ENCODE measurements around the gene TSHB.

Gene TSHB

DNA sequence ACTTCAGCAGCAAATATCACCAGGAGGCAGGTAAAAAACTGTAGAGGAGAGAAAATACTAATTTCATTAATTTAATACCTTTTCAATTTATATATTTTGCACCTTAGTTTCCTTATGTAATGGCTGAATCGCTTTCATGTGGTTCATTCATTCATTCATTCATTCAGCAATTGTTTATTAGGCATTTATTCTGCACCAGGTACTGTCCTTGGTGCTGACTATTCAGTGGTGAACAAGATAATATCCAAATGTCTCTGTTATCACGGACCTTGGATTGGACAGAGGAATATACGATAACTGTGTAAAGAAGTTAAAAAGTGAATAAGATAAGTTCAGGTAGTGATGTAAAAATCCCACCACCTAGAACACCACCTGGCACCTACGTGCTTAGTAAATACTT lies 30.9 kb downstream of the TSHB start:
- no peak for DNase-seq

DNA sequence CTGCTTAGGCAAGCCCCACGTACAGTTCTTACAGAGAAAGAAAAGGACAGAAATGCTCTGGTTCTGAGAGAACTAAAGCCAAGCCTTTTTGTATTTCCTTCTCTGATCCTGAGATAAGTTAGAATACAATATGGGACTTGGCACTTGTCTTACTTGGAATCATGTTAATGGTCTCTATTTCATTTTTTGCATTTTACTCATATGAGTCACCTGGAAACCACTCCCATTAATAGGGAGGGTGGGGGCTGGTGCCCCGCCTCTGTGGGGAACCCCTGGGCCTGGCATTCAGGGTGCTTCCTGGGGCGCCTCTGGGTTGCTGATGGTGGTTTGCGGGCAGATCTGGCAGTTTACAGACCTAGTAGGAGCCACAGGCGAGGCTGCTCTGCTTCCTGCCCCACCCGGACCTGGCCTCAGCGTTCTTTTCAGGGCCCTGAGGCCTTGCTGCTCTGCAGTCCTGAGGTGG lies 32.9 kb downstream of the TSHB start:
- no peak for DNase-seq

DNA sequence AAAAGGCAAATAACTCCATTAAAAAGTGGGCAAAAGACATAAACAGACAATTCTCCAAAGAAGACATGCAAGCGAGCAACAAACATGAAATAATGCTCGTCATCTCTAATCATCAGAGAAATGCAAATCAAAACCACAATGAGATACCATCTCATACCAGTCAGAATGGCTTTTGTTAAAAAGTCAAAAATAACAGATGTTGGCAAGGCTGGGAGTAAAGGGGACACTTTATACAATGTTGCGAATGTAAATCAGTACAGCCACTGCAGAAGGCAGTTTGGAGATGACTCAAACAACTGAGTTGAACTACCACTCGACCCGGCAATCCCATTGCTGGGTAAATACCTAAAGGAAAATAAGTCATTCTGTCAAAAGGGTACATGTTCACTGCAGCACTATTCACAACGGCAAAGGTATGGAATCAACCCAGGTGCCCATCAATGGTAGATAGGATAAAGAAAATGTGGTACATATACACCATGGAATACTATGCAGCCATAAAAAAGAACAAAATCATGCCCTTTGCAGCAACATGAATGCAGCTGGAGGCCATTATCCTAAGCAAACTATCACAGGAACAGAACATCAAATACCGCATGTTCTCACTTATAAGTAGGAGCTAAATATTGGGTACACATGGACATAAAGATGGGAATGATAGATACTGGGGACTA lies 33.7 kb downstream of the TSHB start:
- DNase-seq = no peak

DNA sequence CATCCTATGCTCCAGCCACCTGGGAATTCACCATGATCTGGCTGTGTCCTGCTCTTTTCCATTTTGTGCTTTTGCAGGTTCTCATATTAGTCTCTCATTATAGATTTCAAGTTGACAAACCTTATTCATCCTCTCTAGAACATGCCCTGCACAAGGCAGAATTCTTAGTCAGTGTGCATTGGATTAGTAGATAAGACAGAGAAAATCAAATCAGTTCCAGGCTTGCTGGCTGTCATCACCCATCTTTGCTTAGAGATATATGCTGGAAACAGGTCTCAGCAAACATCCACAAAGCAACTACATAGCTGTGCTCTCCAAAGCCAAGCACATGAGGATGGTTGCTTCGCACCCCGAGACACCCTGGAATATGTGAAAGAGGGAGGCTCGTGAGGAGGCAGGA lies 34.8 kb downstream of the TSHB start:
- no peak for DNase-seq

DNA sequence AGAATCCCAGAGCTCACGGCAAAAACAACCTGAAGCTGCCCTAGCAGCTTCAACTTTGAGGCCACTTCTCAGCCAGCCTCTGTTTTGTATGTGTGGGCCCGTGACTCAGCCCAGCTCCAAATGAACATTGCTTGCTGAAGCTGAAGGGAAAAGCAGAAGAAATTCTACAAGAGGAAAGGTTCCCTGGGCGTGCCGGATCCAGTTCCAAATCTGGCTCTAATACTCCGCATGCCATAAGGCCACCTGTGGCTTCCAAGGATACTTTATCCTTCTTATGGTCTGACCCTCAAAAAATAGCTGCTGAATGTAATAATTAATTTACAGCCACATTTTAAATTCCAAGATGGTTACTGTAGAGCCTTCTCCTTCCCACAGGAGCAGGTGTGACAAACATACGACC lies 35.4 kb downstream of the TSHB start:
- DNase-seq = no peak

DNA sequence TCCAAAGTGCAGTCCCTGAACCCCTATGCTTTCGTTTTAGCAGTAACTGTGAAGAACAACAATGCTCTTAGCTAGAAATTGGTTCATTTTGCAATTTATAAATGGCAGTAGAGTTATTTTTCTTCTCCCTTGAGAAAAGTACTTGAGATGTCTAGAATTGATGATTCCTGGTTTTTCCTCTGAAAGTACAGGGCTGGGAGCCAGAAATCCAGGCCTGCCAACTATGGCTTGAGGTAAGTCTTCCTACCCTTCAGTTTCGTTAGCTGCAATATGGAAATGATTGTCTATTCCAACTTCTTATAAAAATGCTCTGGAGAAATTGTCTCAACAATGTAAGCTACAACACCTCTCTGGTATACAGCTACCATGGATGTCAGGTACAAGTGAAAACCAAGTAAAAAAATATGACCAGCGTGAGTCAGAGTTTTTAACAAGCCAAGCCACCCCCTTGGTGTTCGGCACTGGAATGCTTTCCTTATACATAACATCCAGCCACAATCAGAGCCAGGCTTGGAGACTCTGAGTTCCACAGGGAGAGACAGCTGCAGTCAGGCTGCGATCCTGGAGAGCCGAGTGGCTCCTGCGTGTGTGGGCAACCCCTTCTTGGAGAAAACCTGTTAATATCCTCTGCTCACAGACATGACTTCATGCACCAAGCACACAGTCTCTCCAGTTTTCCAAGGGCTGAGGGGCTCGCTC lies 37.7 kb downstream of the TSHB start:
- no peak for DNase-seq

DNA sequence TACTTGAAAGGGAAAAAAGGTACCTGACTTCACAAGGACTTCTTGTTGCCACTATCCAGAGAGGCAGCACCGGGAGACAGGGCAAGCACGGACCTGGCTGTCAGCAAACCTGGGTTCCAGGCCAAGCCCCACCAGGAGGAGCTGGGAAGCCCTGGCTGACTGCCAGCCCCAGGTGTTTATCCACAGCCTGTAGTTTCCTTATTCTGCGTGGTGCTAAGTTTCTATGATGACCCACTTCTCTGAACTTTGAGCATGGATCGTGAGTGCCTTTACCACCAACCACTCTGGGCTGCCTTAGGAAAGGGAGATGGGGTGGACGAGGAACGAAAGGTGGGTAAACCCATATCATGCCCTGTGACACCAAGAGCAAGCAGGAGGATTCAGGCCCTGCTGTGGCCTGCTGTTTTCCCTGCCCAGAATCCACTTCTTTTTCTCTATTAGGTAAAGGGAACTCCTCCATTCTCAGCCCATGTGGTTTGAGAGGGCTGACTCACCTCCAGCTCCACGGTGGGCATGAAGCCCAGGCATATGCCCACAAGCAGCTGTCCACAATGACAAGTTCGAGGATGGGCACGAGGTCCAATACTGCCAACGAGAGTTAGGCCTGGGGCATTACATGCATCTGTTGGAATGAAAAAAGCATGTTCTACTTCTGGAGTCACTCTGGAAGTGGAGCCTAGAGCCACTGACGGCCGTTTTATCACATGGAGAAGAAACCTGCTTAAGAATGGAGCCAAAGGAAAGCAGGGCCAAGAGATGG lies 39.4 kb downstream of the TSHB start:
- peak in 1 of 2 experiments; percentile 6 for DNase-seq

DNA sequence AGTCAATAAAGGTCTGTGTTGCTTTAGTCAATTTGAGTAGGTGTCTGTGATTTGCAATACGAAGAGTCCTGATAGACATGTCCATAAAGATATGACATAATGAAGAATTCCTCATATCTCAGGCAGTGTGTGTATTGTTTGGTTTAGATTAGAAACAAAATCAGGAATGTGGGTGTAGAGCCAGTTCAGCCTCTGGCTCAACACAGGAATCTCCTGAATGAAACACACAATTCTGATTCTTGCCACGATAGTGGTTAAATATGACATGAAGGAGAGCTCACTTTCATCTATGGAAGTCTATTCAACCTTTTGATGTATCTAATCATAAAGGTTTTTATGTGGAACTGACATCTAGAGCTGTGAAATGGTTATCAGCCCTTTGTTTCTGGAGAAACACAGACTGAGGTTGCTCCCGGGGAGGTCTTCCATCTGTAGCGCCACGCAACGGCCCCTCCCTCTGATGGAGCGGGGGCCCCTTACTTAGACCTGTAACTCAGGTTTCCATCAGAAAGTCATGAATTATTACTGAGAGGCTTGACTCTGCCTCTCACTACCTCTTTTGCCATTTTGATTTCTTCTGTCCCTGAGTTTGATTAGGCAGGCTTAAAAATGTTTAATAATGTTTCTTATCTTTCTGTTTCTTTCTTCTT lies 40.2 kb downstream of the TSHB start:
- DNase-seq = no peak

DNA sequence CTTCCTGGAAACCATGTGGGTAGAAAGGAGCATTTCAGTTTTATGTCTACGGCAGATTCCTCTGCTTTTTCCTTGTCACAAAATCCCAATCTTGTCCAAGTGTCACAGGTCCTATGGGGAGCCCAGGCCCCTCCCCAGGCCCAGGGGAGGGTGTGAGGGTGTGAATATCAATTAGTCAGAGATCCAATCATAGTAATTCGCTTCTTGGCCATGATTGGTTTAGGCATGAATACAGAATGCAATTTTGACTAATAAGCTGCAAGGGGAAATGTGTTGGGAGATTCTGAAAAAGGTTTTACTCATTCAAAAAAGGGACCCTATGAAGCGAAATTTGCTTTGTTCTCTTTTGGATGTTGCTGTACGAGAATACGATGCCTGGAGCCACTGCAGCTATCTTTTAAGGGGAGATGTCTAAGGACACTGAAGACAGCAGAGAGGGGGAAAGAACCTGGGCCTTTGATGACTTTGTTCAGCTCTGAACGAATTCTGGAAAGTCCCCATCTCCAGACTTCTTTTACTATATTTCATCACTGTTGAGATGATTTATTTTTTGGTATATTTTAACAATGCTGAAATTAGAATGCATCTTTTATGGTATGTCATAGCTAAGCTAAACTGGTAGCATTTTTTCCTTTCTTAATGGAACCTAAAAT lies 41.5 kb downstream of the TSHB start:
- DNase-seq = no peak

DNA sequence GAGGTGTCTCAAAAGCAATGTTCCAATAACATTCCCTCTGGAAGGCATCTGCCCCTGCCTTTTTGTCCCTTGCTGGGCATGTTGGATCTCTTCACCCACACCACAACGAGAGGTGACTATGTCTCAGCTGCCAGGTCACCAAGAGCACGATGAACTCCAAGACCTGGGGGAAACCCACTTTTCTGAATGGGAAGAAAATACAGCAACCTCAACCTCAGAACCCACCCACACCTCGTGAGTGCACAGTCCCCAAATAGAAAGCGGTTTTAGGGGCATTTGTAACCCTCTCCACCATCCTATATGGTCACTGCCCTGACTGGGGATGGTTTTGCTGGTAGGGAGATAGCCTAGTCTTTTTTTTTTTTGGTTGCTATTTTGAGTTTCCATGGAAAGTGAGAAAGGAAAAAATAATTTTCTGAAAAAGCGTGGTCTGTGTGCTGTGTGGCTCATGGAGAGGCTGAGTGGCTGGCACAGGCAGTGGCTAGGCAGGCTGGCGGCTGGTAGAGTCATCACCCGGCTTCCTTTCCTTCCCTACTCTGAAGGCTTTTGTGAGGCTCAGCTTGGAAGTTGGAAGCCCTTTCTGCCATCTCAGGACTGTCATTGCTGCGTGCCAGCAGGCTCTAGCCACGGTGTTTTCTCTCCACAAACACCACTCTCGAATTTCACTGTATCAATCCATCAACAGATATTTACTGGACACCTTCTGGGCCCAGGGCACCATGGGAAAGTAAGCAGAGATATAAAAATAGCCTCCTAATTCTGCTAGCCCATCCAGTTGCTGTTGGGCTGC lies 43.9 kb downstream of the TSHB start:
- DNase-seq = no peak

DNA sequence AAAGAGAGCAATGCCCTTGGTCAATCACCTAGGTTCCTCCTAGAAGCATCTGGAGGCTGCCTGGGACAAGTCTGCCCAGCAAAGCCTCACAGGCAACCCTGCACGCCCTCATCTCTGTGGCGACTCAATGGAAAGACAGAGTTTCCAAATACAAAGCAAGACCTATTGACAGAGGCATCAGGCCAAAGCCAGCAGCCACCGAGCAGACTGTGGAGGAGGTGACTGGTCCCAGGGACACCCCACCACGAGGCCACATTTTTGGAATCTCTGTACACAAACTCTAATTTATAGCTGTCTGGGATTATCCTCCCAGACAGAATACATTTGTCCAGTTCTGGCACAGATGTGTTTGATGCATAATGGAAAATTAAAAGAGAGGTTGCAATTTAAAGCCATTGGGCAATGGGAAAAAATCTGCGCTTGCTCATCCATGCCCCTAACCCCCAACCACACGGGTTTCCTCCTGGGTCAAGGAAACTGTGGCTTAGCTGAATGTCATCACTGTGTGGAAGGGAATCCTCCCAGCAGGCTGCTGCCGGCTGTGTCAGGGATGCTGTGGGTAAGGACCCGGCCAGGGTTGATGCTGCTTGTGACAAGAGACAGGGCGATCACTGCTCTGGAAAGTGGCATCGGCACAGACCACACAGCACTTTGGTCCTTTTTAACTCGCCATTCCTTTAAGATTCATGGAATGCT lies 45.4 kb downstream of the TSHB start:
- no peak for DNase-seq

DNA sequence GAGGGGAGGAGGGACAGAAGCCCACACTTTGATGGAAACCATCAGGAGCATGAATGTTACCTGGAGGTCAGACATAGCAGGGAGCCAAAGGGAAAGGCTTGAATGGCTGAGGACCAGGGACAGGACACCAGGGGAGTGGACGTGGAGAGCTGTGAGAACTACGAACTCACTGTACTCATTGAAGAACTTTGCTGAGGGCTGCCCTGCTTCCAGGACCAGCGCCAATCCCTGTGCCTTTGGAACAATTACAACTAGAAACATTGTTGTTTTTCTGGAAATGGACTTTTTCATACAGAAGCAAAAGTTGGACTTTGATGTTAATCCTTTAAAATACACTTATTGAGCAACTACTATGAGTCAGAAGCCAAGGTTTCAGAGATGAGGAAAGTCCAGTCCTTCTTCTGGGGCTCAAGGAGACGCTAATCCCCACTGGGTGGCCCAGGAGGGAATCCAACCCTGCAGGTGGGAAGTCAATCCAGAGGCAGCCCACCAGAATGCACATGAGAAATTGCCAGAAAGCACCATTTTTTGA lies 46.8 kb downstream of the TSHB start:
- DNase-seq = no peak

DNA sequence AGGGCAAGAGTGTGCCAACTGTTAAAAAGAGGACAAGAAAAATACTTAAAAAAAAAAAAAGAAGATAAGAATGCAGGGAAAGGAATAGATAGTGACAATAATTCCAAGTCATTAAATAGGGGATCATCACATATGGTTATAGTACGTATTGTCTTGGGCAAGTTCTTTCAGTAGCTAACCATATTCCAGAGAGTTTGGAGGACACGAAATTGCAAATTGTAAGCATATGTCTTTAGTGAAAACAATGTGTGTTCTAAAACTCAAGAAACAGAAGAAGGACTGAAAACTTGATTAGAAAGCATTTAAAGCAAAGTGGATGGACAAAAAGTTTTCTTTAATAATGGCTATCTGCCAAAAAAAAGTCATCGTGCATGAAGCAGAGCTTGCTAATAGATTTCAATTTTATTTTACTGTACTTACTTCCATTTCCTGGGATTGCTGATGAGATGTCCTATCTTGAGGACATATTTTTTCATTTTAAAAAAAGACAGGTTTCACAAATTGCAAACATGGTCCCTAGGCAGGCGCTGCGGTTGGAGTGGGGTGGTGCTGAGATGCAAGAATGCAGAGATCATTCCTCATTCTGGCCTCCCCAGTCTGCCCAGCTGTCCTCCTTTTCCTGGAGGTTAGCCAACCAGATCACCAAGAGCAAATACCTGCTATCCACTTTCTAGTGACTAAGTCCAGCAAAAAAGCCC lies 47.8 kb downstream of the TSHB start:
- no peak for DNase-seq

DNA sequence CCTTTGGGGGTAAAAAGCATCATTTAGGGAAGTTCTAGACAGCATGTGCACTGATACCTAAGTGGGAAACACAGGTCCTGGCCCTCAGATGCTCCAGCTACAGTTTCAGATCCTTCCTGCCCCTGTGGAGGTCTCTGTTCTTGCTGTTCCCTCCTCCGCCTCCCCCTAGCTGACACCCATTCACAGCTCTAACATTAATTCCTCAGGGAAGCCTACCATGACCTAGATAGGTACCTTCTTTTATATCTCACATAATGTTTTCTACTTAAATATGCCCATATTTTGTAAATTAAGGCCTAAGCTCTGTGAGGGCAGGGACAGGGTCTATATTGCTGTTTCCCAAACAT lies 48.3 kb downstream of the TSHB start:
- no peak for DNase-seq

DNA sequence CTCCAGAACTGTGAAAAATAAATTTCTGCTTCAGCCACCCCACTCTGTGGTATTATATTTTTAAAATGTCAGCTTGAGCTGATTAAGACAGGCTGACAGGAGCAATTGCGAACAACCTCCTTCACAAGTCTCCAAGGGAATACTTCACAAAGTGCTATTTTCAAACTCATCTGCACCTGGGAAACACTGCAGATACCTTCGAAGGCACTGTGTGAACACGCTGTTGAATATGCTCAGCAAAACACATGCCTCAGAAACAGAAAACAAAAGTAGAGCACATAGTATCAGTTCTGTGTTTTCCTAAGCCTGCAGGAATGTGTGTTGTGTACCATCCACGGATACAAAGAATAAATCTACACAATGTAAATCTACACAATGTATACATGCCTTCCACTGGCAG lies 49.1 kb downstream of the TSHB start:
- DNase-seq = no peak

DNA sequence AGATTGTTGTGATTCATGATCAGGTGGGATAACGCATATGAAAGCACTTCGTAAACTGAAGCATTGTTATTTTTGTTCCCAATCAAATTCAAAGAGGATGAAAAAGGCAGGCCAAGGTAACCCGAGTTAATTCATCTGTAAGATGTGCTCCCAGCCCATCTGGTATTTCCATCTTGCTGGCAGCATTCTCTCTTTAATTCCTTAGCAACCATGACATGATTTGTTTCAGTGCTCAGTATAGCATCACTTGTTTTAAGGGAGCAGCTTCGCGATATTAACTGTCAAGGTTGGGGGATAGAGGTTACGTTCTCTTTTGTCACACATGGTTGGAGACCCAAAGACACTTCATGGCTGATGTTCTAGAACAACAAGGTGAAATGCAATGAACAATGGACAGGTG lies 53.3 kb downstream of the TSHB start:
- no peak for DNase-seq
